ENCODE results near the gene CGAS. TPM values are rescaled to one million over a fixed set of nuclear protein-coding genes. Genes with fewer than 3 reads are reported as not detected.

Gene CGAS
- total RNA-seq, 2 donors from 2014 or later: 11.5 to 13.7 TPM

DNA sequence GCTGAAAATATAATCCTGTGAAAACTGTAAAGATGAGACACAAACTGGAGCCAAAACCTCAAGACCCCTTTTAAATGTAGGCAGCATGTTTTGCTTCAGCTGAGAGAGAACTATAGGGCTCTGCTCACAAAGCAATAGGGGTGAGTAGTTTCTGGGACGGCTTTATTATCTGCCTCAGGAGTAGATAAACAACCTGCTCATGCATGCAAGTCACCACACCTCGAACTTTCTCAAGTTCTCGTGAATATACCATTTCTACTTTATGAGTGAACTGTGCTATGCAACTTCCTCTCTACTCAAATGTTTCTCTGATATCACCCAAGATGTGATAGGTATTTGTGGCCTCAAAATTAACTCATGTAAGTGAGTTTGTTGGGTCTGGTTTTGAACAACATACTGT is 74.9 kb downstream of the CGAS start:
- TF ChIP-seq, protein P1, sequence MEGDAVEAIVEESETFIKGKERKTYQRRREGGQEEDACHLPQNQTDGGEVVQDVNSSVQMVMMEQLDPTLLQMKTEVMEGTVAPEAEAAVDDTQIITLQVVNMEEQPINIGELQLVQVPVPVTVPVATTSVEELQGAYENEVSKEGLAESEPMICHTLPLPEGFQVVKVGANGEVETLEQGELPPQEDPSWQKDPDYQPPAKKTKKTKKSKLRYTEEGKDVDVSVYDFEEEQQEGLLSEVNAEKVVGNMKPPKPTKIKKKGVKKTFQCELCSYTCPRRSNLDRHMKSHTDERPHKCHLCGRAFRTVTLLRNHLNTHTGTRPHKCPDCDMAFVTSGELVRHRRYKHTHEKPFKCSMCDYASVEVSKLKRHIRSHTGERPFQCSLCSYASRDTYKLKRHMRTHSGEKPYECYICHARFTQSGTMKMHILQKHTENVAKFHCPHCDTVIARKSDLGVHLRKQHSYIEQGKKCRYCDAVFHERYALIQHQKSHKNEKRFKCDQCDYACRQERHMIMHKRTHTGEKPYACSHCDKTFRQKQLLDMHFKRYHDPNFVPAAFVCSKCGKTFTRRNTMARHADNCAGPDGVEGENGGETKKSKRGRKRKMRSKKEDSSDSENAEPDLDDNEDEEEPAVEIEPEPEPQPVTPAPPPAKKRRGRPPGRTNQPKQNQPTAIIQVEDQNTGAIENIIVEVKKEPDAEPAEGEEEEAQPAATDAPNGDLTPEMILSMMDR (IDR thresholded peaks at IDR 0.05): no peak
- no peaks in the 10 kb centered on the region for H3K9me3 ChIP-seq
- DNase-seq (ENCODE audit: low spot score) (no peak), ATAC-seq (ENCODE audit: insufficient number of reproducible peaks, low FRiP score, low read depth) (no peak)
- no peaks in the 10 kb centered on the region for H3K36me3 ChIP-seq
- H3K27me3 ChIP-seq (replicated peaks; ENCODE audit: insufficient read depth): no peaks in the 10 kb centered on the region
- H3K4me1 ChIP-seq (ENCODE audit: control insufficient read depth in 1 of 2, low read depth in 2 of 2): no peaks in the 10 kb centered on the region
- H3K4me3 ChIP-seq: no peak overlapping the region
- no peak overlapping the region for H3K27ac ChIP-seq

DNA sequence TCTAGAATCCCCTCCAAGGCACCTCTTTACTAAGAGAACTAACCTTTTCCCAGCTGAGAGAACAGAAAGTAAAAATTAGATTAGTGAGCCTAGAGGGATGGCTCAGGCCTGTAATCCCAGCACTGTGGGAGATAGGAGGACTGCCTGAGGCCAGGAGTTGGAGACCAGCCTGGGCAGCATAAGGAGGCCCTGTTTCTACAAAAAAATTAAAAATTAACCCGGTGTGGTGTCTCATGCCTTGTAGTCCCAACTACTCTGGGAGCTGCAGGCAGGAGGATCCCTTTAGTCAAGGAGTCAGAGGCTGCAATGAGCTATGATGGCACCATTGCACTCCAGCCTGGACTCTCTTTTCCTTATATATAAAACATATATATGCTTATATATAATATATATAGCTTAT is 76.9 kb downstream of the CGAS start:
- H3K27ac ChIP-seq: no peak overlapping the region
- no peaks in the 10 kb centered on the region for H3K36me3 ChIP-seq
- no peaks in the 10 kb centered on the region for H3K27me3 ChIP-seq (replicated peaks; ENCODE audit: insufficient read depth)
- no peaks in the 10 kb centered on the region for H3K4me1 ChIP-seq (ENCODE audit: control insufficient read depth in 1 of 2, low read depth in 2 of 2)
- TF ChIP-seq, protein P1 (IDR thresholded peaks at IDR 0.05): no peak
- H3K9me3 ChIP-seq: no peaks in the 10 kb centered on the region
- DNase-seq (ENCODE audit: low spot score) (no peak), ATAC-seq (ENCODE audit: insufficient number of reproducible peaks, low FRiP score, low read depth) (no peak)
- H3K4me3 ChIP-seq: no peak overlapping the region

Other genes with a start within 250 kb of the CGAS start
- not detected for gene KHDC1L, start 226.8 kb downstream of the CGAS start, total RNA-seq
- gene KHDC1, start 189.1 kb downstream of the CGAS start, total RNA-seq: 1 to 10 TPM in 1 of 2 donors, under 1 TPM in 1; 0.81 to 8.1 TPM
- not detected for gene DPPA5, start 98.0 kb downstream of the CGAS start, total RNA-seq
- not detected for gene KHDC3L, start 89.6 kb downstream of the CGAS start, total RNA-seq
- not detected for gene OOEP, start 82.4 kb downstream of the CGAS start, total RNA-seq
- gene DDX43, start 57.5 kb downstream of the CGAS start, total RNA-seq: 10 to 100 TPM in 1 of 2 donors, 1 to 10 TPM in 1; 7.0 to 12.2 TPM
- gene MTO1, start 9.4 kb upstream of the CGAS start, total RNA-seq: 10 to 100 TPM; 14.2 to 25.3 TPM
- gene EEF1A1, start 68.7 kb upstream of the CGAS start, total RNA-seq: 1,000 to 10,000 TPM; 5,082 to 6,539 TPM
- 10 to 100 TPM; 24.1 to 36.8 TPM for gene SLC17A5, start 201.7 kb upstream of the CGAS start, total RNA-seq
- 10 to 100 TPM; 12.6 to 21.3 TPM for gene CD109, start 243.9 kb upstream of the CGAS start, total RNA-seq